CMK (cell line): ENCODE measurements around the gene ACY1.

ENCODE experiments used
- DNase-seq: peaks from one replicate; pipeline ENCODE4 v3.0.0-alpha.2; 2010; ENCODE audit warnings: low read depth

The ACY1 gene

DNA sequence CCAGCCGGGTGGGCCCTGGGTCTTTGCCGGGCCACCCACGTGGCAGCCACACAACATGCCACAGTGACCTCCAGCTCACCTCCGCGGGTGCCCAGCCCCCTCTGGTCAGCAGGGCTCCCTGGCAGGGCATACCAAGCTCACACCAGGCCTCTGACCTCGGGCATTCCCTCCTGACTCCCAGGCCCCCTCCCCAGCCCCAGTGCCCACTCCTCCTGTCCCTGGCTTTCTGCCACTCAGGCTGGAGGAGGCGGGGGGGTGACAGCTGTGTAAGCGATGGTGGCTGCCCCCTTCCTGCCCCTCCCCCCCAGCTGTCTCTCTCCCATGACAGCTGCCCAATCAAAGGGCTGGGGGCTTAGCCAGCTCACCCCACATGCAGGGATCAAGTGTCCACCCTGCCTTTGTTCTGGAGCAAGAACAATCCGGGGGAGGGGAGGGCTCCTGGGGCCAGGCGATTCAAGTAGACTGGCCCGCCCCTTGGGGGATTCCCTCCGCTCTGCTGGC, 19.3 kb upstream of the ACY1 start:
- DNase-seq = no peak

GRCh38 chr3:51964521-51964920, 18.8 kb upstream of the ACY1 start:
- DNase-seq = no peak

GRCh38 chr3:51966016-51966415, 17.3 kb upstream of the ACY1 start:
- DNase-seq = no peak

GRCh38 chr3:51966486-51966885, 16.8 kb upstream of the ACY1 start:
- DNase-seq = no peak

DNA sequence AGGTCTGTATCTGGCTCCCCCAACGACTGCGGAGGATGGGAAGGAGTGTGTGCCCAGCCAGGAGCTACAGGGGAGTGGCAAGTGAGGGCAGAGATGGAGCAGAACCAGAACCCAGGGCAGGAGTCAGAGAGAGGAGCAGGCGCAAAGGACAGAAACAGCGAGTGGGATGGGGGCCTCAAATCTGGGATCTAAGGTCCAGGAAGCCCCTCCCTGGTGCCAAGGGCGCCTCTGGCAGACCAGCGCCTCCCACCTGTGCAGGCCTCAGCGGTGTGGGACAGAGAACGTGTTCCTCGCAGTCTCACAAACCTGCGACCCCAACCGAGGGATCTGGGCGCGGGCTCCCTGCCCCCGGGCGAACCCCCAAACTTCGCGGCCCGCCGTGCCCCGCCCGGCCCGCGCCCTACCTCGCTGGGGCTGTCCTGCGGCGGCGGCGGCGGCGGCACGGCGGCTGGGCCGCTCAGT, 16.4 kb upstream of the ACY1 start:
- DNase-seq = no peak

GRCh38 chr3:51967384-51968169, 15.8 kb upstream of the ACY1 start, which contains the start of gene PCBP4:
Gene PCBP4 (minus strand): TSS chr3:51967454. CDS start chr3:51961240, 6,214 bp downstream.
- no peak for DNase-seq

- no peak for DNase-seq
Measured at GRCh38 chr3:51968170-51968775, 15.1 kb upstream of the ACY1 start.

GRCh38 chr3:51968883-51969678, 14.3 kb upstream of the ACY1 start:
- DNase-seq = no peak

- no peak for DNase-seq
Measured at GRCh38 chr3:51969841-51970240, 13.5 kb upstream of the ACY1 start.

- no peak for DNase-seq
Measured at GRCh38 chr3:51970606-51971300, 12.6 kb upstream of the ACY1 start.

DNA sequence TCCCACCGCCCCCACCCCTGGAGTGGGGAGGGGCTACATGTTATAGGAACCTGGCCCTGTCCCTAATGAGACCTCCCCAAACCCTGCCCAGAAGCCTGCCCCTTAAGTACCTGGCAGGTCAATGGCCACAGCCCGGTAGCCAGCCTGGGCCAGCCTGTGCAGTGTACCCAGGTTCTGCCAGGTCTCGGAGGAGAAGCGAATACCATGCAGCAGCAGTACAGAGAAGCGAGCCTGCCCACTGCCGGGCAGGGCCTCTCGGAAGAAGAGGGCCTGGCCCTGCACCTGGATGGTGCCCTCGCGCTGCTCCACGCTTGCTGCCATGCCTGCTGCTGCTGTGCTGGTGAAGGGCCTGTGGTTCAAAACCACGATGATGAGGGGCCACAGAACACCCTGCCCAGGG, 12.0 kb upstream of the ACY1 start:
- no peak for DNase-seq

DNA sequence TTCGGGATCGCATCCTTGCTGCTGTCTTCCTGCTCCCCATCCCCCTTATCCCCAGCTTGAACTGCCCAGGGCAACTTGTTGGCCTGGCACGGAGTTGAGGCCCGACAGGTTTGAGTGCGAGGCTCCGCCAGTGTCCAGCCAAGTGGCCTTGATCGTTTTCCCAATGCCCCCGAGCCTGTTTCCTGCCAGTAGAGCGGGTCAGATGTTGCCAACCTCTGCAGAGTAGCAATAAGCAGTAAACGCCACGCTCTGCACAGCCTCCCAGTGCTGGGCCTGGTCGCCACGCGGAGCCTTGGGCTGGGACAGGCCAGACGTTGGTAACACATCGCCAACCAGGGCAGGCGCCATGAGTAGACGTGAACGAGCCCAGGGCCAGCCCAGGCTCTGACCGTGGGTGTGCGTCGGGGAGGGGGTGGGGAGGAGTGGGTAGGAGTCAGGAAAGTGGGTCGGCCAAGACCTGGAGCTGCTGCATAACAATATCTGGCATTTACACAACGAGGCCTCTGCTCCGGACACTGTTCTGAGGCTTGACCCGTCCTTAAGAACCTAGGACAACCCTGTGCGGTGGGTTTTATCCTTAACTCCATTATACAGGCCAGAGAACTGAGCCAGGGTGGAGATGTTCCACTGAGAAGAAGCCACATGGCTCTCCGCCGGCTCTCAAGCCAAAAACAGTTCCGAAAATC, 8.9 kb upstream of the ACY1 start:
- no peak for DNase-seq

GRCh38 chr3:51974963-51975851, 8.1 kb upstream of the ACY1 start, which contains the start of gene ABHD14A:
Gene ABHD14A (plus strand): TSS chr3:51975064. CDS start chr3:51975136, 72 bp downstream.
- DNase-seq = no peak

GRCh38 chr3:51975852-51976549, 7.3 kb upstream of the ACY1 start:
- DNase-seq = no peak

DNA sequence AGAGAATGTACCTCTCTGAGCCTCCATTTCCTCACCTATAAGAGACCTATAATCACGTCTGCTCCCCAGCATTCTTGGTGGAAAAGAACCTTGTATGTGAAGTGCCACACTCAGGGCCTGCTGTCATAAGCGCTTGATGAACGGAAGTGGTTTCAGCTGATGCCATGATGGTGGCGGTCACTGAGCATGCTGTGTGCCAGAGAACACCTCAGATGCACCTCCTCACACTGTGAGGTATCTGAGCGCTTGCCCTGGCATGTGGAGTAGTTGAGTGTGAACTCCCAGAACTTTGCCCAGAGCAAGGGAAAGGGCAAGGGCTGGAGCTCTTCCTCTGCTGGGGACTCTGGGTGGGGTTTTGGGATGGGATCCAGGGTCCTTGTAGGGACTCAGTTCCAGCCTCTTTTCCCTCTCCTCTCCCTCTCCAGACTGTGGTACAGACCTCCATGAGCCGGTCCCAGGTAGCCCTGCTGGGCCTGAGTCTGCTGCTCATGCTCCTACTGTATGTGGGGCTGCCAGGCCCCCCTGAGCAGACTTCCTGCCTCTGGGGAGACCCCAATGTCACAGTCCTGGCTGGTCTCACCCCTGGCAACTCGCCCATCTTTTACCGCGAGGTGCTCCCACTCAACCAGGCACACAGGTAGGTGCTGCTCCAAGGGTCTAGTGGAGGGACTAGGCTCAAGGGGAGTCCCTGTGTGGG, 5.7 kb upstream of the ACY1 start:
- DNase-seq = no peak

- DNase-seq = no peak
Measured at GRCh38 chr3:51978143-51978502, 5.2 kb upstream of the ACY1 start.

DNA sequence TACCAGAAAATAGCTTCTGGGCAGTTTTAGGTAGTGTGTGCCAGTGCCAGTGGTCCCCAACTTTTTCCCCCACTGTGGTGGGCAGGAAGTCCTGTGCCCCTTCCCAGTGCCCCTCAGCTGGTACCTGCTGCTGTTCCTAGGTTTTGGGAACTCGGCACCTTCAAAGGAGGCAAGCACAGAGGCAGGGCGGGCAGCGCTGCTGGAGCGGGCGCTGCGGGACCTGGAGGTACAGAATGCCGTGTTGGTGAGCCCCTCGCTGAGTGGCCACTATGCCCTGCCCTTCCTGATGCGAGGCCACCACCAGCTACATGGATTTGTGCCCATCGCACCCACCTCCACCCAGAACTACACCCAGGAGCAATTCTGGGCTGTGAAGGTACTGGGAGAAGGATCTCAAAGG, 3.1 kb upstream of the ACY1 start:
- DNase-seq = no peak

DNA sequence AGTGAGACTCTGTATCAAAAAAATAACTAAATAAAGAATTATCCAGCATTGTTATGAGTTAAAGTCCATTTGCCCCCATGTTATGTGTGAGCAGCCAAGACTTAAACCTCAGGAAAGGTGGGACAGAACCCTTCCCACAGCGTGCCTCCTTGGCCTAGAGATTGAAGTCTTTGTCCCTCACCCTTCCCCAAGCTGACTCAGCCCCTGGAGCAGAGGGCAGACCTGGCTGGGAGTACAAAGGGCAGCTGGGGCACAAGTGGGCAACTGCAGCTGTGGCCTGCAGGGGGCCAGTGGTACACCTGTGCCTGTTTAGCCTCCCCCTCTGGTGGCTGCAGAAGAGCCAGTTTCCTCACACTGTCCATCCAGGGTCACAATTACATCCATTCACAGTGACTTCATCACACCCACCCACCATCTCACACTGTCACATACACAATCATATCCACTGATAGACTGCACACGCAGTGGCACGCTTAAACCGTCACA, 940 bp upstream of the ACY1 start:
- no peak for DNase-seq
